H1 (cell line): ENCODE data around the gene AKAP7. TPM values are rescaled to one million over a fixed set of nuclear protein-coding genes. Genes with fewer than 3 reads are reported as not detected.

Experiments used
- CTCF ChIA-PET: fragments of 300-600 bp; sonication (Branson Sonifier 250); formaldehyde crosslinking; loops from one replicate; lab custom pipeline; 2021; ENCODE audit not compliant: partially characterized antibody; lab: Charles Lee
- POLR2A ChIA-PET: fragments of 300-600 bp; sonication (Branson Sonifier 250); formaldehyde crosslinking; loops from one replicate; lab custom pipeline; 2021; ENCODE audit warnings: inconsistent platforms; ENCODE audit not compliant: partially characterized antibody; lab: Charles Lee
- DNase-seq, 2 experiments: peaks; one replicate each; pipeline versions ENCODE4 v3.0.0 to v3.0.0-alpha.2; 2010 to 2022; ENCODE audit warnings: low spot score in 2 of 2, low read depth in 1 of 2, mixed read lengths in 1 of 2
- FAIRE-seq: peaks from 2 replicates; lab custom pipeline; 2011; peaks lifted over from hg19 to GRCh38; lab: Jason Lieb, UNC
- H2AFZ ChIP-seq: 2 replicates; pipeline ENCODE4 v1.8.1; 2012; ENCODE audit warnings: low read length, inconsistent platforms
- H2AK5ac ChIP-seq: 2 replicates; pipeline ENCODE4 v1.6.1; 2013; ENCODE audit warnings: low read depth, low read length
- H2BK120ac ChIP-seq: replicated peaks from 2 replicates; pipeline ENCODE3; 2013; ENCODE audit warnings: low read depth, low read length, inconsistent platforms
- H2BK12ac ChIP-seq: 2 replicates; pipeline ENCODE4 v1.6.1; 2013; ENCODE audit warnings: low read depth, low read length
- H2BK15ac ChIP-seq: 2 replicates; pipeline ENCODE4 v1.6.1; 2013; ENCODE audit warnings: low read length
- H2BK20ac ChIP-seq: 2 replicates; pipeline ENCODE4 v1.6.1; 2013; ENCODE audit warnings: low read length
- H2BK5ac ChIP-seq: 2 replicates; pipeline ENCODE4 v1.6.1; 2013; ENCODE audit warnings: low read depth, low read length
- H3K14ac ChIP-seq: 2 replicates; pipeline ENCODE4 v1.6.1; 2013; ENCODE audit warnings: inconsistent platforms; ENCODE audit not compliant: insufficient read length
- H3K18ac ChIP-seq: 2 replicates; pipeline ENCODE4 v1.6.1; 2013; ENCODE audit warnings: low read length; ENCODE audit errors: extremely low read depth
- H3K23ac ChIP-seq: 2 replicates; pipeline ENCODE4 v1.6.1; 2013; ENCODE audit warnings: inconsistent platforms; ENCODE audit not compliant: insufficient read length
- H3K23me2 ChIP-seq: 2 replicates; pipeline ENCODE4 v1.6.1; 2013; ENCODE audit warnings: low read depth, low read length
- H3K27ac ChIP-seq: 2 replicates; pipeline ENCODE4 v1.6.1; 2011; ENCODE audit warnings: low read depth, low read length, inconsistent platforms
- H3K27me3 ChIP-seq, 4 experiments: replicated peaks in 1 of 4; 1 replicate in 1 of 4; 2 replicates in 3 of 4; pipeline versions ENCODE4 v1.6.1 to v1.8.1; 2011 to 2013; ENCODE audit warnings: low read length in 3 of 4, mild to moderate bottlenecking in 3 of 4, inconsistent platforms in 2 of 4, mixed read lengths in 2 of 4, moderate library complexity in 1 of 4; ENCODE audit not compliant: control insufficient read depth in 3 of 4, insufficient read depth in 3 of 4; ENCODE audit errors: extremely low read depth in 1 of 4
- H3K36me3 ChIP-seq, 4 experiments: 2 replicates each; pipeline versions ENCODE4 v1.6.1 to v1.8.1; 2011 to 2013; ENCODE audit warnings: mild to moderate bottlenecking in 4 of 4, low read length in 3 of 4, moderate library complexity in 2 of 4, control low read depth in 1 of 4, inconsistent platforms in 1 of 4; ENCODE audit not compliant: insufficient read depth in 4 of 4, control insufficient read depth in 2 of 4
- H3K4ac ChIP-seq: replicated peaks from 2 replicates; pipeline ENCODE3; 2013; ENCODE audit warnings: low read length, low read depth, mixed read lengths, inconsistent platforms; ENCODE audit not compliant: insufficient read length
- H3K4me1 ChIP-seq, 4 experiments: replicated peaks in 1 of 4; 1 replicate in 1 of 4; 2 replicates in 3 of 4; pipeline versions ENCODE4 v1.6.1 to v1.8.1; 2011 to 2013; ENCODE audit warnings: low read length in 3 of 4, inconsistent platforms in 2 of 4, mixed read lengths in 1 of 4; ENCODE audit not compliant: insufficient read depth in 4 of 4, control insufficient read depth in 3 of 4
- H3K4me2 ChIP-seq, 2 experiments: 2 replicates each; pipeline versions ENCODE4 v1.6.1 to v1.8.1; 2011 to 2013; ENCODE audit warnings: low read depth in 2 of 2, low read length in 2 of 2, control low read depth in 1 of 2, inconsistent platforms in 1 of 2, mild to moderate bottlenecking in 1 of 2; ENCODE audit not compliant: insufficient read depth in 1 of 2
- H3K4me3 ChIP-seq, 4 experiments: fragments of 200-600, 300-600 bp in 1 of 4; sonication (generic), shearing (Covaris generic), sonication (Bioruptor Twin) in 1 of 4; 2 replicates each; pipeline versions ENCODE4 v1.5.1 to v1.8.1; 2011 to 2016; ENCODE audit warnings: low read length in 4 of 4, low read depth in 3 of 4, control low read depth in 2 of 4, inconsistent platforms in 2 of 4, mild to moderate bottlenecking in 2 of 4, mixed read lengths in 1 of 4, moderate library complexity in 1 of 4; ENCODE audit not compliant: insufficient read depth in 2 of 4; ENCODE audit errors: extremely low read depth in 1 of 4
- H3K56ac ChIP-seq: replicated peaks from 2 replicates; pipeline ENCODE3; 2013; ENCODE audit warnings: low read depth, mild to moderate bottlenecking, mixed read lengths, low read length, inconsistent platforms; ENCODE audit not compliant: insufficient read length
- H3K79me1 ChIP-seq: 2 replicates; pipeline ENCODE4 v1.6.1; 2013; ENCODE audit warnings: low read depth, low read length, control low read depth
- H3K79me2 ChIP-seq, 2 experiments: 2 replicates each; pipeline versions ENCODE4 v1.6.1 to v1.8.1; 2012 to 2013; ENCODE audit warnings: low read length in 2 of 2, mild to moderate bottlenecking in 2 of 2, inconsistent platforms in 1 of 2; ENCODE audit not compliant: insufficient read depth in 2 of 2, control insufficient read depth in 1 of 2
- H3K9ac ChIP-seq, 4 experiments: replicated peaks in 1 of 4; 1 replicate in 1 of 4; 2 replicates in 3 of 4; pipeline versions ENCODE4 v1.6.1 to v1.8.1; 2011 to 2013; ENCODE audit warnings: low read depth in 3 of 4, low read length in 3 of 4, control low read depth in 2 of 4, mild to moderate bottlenecking in 2 of 4, moderate library complexity in 2 of 4, inconsistent platforms in 1 of 4; ENCODE audit errors: extremely low read depth in 1 of 4
- H3K9me3 ChIP-seq, 2 experiments: 2 replicates each; pipeline versions ENCODE4 v1.6.1 to v1.8.1; 2012 to 2013; ENCODE audit warnings: mild to moderate bottlenecking in 2 of 2, moderate library complexity in 2 of 2, control low read depth in 1 of 2, inconsistent platforms in 1 of 2, low read depth in 1 of 2, low read length in 1 of 2, mixed read lengths in 1 of 2; ENCODE audit not compliant: insufficient read depth in 2 of 2
- H4K20me1 ChIP-seq, 2 experiments: replicated peaks in 1 of 2; 2 replicates each; pipeline versions ENCODE3 to v1.8.1; 2011 to 2013; ENCODE audit warnings: inconsistent platforms in 2 of 2, low read length in 2 of 2, mild to moderate bottlenecking in 1 of 2; ENCODE audit not compliant: insufficient read depth in 2 of 2, control insufficient read depth in 1 of 2
- H4K5ac ChIP-seq: 2 replicates; pipeline ENCODE4 v1.6.1; 2013; ENCODE audit warnings: low read length, low read depth, mixed read lengths, inconsistent platforms; ENCODE audit not compliant: insufficient read length
- H4K8ac ChIP-seq: 2 replicates; pipeline ENCODE4 v1.8.0; 2013; ENCODE audit warnings: mild to moderate bottlenecking, moderate library complexity, low read length, inconsistent platforms; ENCODE audit not compliant: insufficient read depth; ENCODE audit errors: extremely low read depth
- H4K91ac ChIP-seq: replicated peaks from 2 replicates; pipeline ENCODE3; 2013; ENCODE audit warnings: low read length, mixed read lengths, inconsistent platforms; ENCODE audit not compliant: insufficient read length
- BCL11A ChIP-seq, 2 experiments: IDR thresholded peaks; one replicate each; pipeline ENCODE4 v1.6.1; 2011; ENCODE audit warnings: low read depth in 2 of 2, low read length in 2 of 2, mild to moderate bottlenecking in 2 of 2
- CEBPB ChIP-seq: IDR thresholded peaks from 2 replicates; pipeline ENCODE4 v1.6.1; 2012; ENCODE audit warnings: low read depth, low read length
- EGR1 ChIP-seq: IDR thresholded peaks from 2 replicates; pipeline ENCODE4 v1.6.1; 2011; ENCODE audit warnings: low read depth, low read length, borderline replicate concordance
- EZH2 ChIP-seq: fragments of 200-600 bp; sonication (generic); IDR thresholded peaks from 2 replicates; pipeline ENCODE4 v1.7.1; 2012; ENCODE audit warnings: low read depth, mild to moderate bottlenecking, moderate library complexity, low read length, inconsistent platforms; ENCODE audit not compliant: severe bottlenecking
- JUND ChIP-seq: IDR thresholded peaks from 2 replicates; pipeline ENCODE4 v1.6.1; 2011; ENCODE audit warnings: mild to moderate bottlenecking, improper control_type of control experiment, low read length
- KDM1A ChIP-seq: fragments of 200-600, 300-600 bp; sonication (generic); IDR thresholded peaks from 2 replicates; pipeline ENCODE4 v1.7.1; 2016; ENCODE audit warnings: mild to moderate bottlenecking, low read length, borderline replicate concordance
- KDM4A ChIP-seq: IDR thresholded peaks from one replicate; pipeline ENCODE4 v1.7.1; 2012; ENCODE audit warnings: low read depth, mild to moderate bottlenecking, moderate library complexity, low read length, inconsistent platforms; ENCODE audit not compliant: severe bottlenecking
- NRF1 ChIP-seq: IDR thresholded peaks from 2 replicates; pipeline ENCODE4 v1.6.1; 2011; ENCODE audit warnings: mild to moderate bottlenecking, low read depth, low read length, improper control_type of control experiment
- SP1 ChIP-seq: IDR thresholded peaks from 2 replicates; pipeline ENCODE4 v1.6.1; 2011; ENCODE audit warnings: low read depth, low read length
- SUZ12 ChIP-seq: fragments of 200-600 bp; sonication (generic); IDR thresholded peaks from 2 replicates; pipeline ENCODE4 v1.6.1; 2012; ENCODE audit warnings: mild to moderate bottlenecking, inconsistent platforms, low read length, moderate library complexity, mixed read lengths
- YY1 ChIP-seq: IDR thresholded peaks from 2 replicates; pipeline ENCODE4 v1.6.1; 2011; ENCODE audit warnings: low read depth, mild to moderate bottlenecking, low read length
- ZNF274 ChIP-seq: IDR thresholded peaks from 2 replicates; pipeline ENCODE4 v1.7.0; 2012; ENCODE audit warnings: low read length, borderline replicate concordance; ENCODE audit errors: extremely low read depth
- WGBS, 2 experiments: shearing (Covaris generic) in 1 of 2; methylation state at CpG; one replicate each; pipeline versions ENCODE4 v1.1.6 to v1.1.7; 2013 to 2015; ENCODE audit warnings: low lambda C conversion rate in 2 of 2, mixed read lengths in 2 of 2, inconsistent platforms in 1 of 2, low coverage in 1 of 2, missing lambda C conversion rate in 1 of 2; ENCODE audit not compliant: insufficient replicate concordance in 2 of 2, insufficient coverage in 1 of 2, insufficient read length in 1 of 2; ENCODE audit errors: extremely low coverage in 1 of 2, missing lambda C conversion rate in 1 of 2; 5-methylcytosine and 5-hydroxymethylcytosine counted together
- polyA plus RNA-seq, 7 experiments: library from polyadenylated mRNA; depleted of rRNA in 3 of 7; stranded (reverse) in 5 of 7; unstranded in 2 of 7; fragments of >200 nt in 5 of 7; fragments of 200-250 nt in 2 of 7; gene quantifications; 1 replicate in 5 of 7; 2 replicates in 1 of 7; 4 replicates in 1 of 7; pipeline versions ENCODE4 v1.2.1 to v1.2.3, GENCODE V29; 2011 to 2013; ENCODE audit warnings: missing spikeins in 2 of 7, mixed read lengths in 2 of 7
- total RNA-seq: library from RNA; stranded (reverse); fragmentation: NEBNext Ultra II Directional; extraction: Animal tissue kit (Norgen Biotek cat#: 25700); gene quantifications from 2 replicates; pipeline ENCODE4 v1.2.1, GENCODE V29; 2021
- TF ChIP-seq, protein P1 (sequence below), 3 experiments: IDR thresholded peaks; 1 replicate in 2 of 3; 2 replicates in 1 of 3; pipeline versions ENCODE4 v1.5.1 to v1.6.1; 2011; ENCODE audit warnings: low read length in 3 of 3, mild to moderate bottlenecking in 3 of 3, inconsistent platforms in 2 of 3, low read depth in 1 of 3, moderate library complexity in 1 of 3; ENCODE audit not compliant: insufficient read depth in 1 of 3; ENCODE audit errors: control extremely low read depth in 1 of 3

AKAP7 gene
- total and polyA plus RNA-seq, 2 of the 8 experiments (the other 6 are each of a cell fraction or from before 2014, with no cell fraction given), result 4.7 to 16.9 TPM

DNA sequence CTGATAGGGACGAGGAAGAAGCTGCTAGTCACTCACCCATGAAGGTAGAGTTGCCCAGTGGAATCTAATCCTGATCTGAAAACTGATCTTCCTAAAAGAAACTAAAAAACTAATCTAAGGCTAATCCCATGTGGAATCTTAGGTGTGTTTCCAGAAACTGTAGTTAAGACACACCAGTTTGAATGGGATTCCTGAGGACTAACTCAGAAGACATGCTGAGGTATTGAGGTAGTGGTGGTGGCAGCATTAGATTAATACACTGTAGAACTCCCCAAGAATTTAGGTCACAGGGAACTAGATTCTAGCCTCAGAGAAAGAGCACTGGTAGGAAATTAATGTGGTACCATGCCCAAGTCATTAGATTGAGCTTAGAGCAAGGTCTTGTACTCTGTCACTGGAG is 19.6 kb upstream of the AKAP7 start:
- no peak overlapping the region for H3K4me3 ChIP-seq
- H2BK12ac ChIP-seq, result no peak overlapping the region
- no peak overlapping the region for H3K9ac ChIP-seq
- H3K4me2 ChIP-seq, result no peak overlapping the region
- H3K23me2 ChIP-seq, result no peaks in the 10 kb centered on the region; the same call in 1 of the 2 replicates
- no peak overlapping the region for H4K5ac ChIP-seq
- 89% methylated on average over 1 of the region's 1 CpG; no CpG with 5 or more reads in 1 of the 2 experiments for WGBS, 2 experiments
- H3K23ac ChIP-seq, result no peak overlapping the region
- H2BK15ac ChIP-seq, result no peak overlapping the region
- no peak overlapping the region for H3K27ac ChIP-seq
- H3K56ac ChIP-seq, result no peak overlapping the region
- H2AK5ac ChIP-seq, result no peak overlapping the region
- H4K91ac ChIP-seq, result no peak overlapping the region
- H3K27me3 ChIP-seq, result no peaks in the 10 kb centered on the region
- POLR2A ChIA-PET, result no interaction called here
- no peak overlapping the region for H3K18ac ChIP-seq
- CTCF ChIA-PET, result interaction anchor here (0.6 to 5.5 kb wide), 10 partner anchors 12 to 244 kb away, joined by 3 to 56 read pairs (median 3); no protein-coding TSS in a partner anchor
- no peak overlapping the region for H2BK20ac ChIP-seq
- no peaks in the 10 kb centered on the region for H3K9me3 ChIP-seq
- H3K36me3 ChIP-seq, result no peaks in the 10 kb centered on the region
- H3K4ac ChIP-seq, result no peak overlapping the region
- no peaks in the 10 kb centered on the region for H4K20me1 ChIP-seq
- no peak overlapping the region for H2AFZ ChIP-seq
- H3K79me2 ChIP-seq, result no peaks in the 10 kb centered on the region
- FAIRE-seq (no peak), DNase-seq (no peak)
- no peaks in the 10 kb centered on the region for H3K79me1 ChIP-seq
- no peak overlapping the region for H3K14ac ChIP-seq
- no peak overlapping the region for H2BK5ac ChIP-seq
- H3K4me1 ChIP-seq, result no peaks in the 10 kb centered on the region
- H4K8ac ChIP-seq, result no peak overlapping the region
- no peak overlapping the region for H2BK120ac ChIP-seq
- TF ChIP-seq CEBPB (no peak), KDM4A (no peak), YY1 (no peak), KDM1A (no peak), EZH2 (no peak), SUZ12 (no peak), BCL11A (IDR thresholded peaks at IDR 0.05; ENCODE audit: low read depth in 2 of 2, low read length in 2 of 2) (no peak), ZNF274 (no peak), JUND (no peak), SP1 (no peak), NRF1 (no peak), EGR1 (no peak)
- TF ChIP-seq, protein P1, sequence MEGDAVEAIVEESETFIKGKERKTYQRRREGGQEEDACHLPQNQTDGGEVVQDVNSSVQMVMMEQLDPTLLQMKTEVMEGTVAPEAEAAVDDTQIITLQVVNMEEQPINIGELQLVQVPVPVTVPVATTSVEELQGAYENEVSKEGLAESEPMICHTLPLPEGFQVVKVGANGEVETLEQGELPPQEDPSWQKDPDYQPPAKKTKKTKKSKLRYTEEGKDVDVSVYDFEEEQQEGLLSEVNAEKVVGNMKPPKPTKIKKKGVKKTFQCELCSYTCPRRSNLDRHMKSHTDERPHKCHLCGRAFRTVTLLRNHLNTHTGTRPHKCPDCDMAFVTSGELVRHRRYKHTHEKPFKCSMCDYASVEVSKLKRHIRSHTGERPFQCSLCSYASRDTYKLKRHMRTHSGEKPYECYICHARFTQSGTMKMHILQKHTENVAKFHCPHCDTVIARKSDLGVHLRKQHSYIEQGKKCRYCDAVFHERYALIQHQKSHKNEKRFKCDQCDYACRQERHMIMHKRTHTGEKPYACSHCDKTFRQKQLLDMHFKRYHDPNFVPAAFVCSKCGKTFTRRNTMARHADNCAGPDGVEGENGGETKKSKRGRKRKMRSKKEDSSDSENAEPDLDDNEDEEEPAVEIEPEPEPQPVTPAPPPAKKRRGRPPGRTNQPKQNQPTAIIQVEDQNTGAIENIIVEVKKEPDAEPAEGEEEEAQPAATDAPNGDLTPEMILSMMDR (IDR thresholded peaks at IDR 0.05; ENCODE audit: control extremely low read depth in 1 of 3, insufficient read depth in 1 of 3, low read depth in 1 of 3, low read length in 3 of 3), result no peak
